GM21529 (cell line): ENCODE measurements around the gene CMPK2.
A peak's percentile ranks its signal among the peaks of the same experiment; 100 is the strongest.

ENCODE experiments used
- ATAC-seq: cut with Tn5 transposase; IDR thresholded peaks from one replicate; pipeline ENCODE4 v1.9.1; 2021; ENCODE audit not compliant: unreplicated experiment

CMPK2 gene

GRCh38 chr2:6845903-6846302, 19.8 kb downstream of the CMPK2 start:
- no peak for ATAC-seq

DNA sequence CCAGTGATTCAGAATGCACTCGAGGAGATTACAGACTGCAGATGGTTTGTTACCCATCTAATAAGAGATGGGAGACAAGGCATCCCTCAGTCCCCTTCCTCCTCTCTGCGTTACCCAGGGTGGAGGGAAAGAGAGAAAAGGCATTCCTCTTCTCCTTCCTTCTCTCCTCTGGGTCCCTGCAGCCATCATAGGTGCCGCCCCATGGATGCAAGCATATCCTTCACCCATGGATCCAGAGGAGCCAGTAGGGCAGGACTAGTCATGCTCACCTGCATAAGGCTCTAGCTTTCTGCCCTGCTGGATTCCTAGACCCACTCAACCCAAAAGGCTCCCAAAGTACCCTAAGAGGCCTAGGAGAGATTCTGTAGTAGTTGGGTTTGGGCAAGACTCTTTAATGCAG, 20.4 kb downstream of the CMPK2 start:
- ATAC-seq = no peak

- no peak for ATAC-seq
Measured at GRCh38 chr2:6841537-6842287, 24.0 kb downstream of the CMPK2 start.

GRCh38 chr2:6838673-6839319, 26.9 kb downstream of the CMPK2 start:
- ATAC-seq = no peak

GRCh38 chr2:6835467-6835866, 30.2 kb downstream of the CMPK2 start:
- no peak for ATAC-seq

DNA sequence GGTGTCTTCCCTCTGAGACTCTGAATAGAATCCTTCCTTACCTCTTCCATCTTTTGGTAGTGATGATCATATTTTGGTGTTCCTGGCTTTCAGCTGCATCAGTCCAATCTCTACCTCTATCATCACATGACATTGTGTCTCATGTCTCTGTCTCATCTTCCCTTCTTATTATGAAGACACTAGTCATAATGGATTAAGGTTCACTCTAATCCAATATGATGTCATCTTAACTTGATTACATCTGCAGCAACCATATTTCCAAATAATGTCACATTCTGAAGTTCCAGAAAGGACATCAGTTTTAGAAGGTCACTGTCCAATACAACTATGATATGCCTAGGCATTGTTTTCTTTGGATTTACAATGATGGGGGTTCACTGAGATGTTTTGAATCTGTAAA, 31.5 kb downstream of the CMPK2 start:
- ATAC-seq = no peak

DNA sequence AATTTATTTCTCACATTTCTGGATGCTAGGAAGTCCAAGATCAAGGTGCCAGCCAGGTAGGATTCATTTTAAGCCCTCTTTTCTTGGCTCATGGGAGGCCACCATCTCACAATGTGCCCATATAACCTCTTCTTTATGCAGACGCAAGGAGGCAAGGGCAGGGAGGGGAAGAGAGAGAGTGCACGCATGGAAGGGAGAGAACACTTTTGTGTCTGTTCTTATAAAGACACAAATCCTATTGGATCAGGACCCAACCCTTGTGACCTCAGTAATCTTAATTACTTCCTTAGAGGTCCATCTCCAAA, 32.5 kb downstream of the CMPK2 start:
- no peak for ATAC-seq

- no peak for ATAC-seq
Measured at GRCh38 chr2:6832596-6833299, 33.0 kb downstream of the CMPK2 start.

- no peak for ATAC-seq
Measured at GRCh38 chr2:6831229-6831628, 34.5 kb downstream of the CMPK2 start.

GRCh38 chr2:6828299-6828584, 37.5 kb downstream of the CMPK2 start:
- no peak for ATAC-seq

DNA sequence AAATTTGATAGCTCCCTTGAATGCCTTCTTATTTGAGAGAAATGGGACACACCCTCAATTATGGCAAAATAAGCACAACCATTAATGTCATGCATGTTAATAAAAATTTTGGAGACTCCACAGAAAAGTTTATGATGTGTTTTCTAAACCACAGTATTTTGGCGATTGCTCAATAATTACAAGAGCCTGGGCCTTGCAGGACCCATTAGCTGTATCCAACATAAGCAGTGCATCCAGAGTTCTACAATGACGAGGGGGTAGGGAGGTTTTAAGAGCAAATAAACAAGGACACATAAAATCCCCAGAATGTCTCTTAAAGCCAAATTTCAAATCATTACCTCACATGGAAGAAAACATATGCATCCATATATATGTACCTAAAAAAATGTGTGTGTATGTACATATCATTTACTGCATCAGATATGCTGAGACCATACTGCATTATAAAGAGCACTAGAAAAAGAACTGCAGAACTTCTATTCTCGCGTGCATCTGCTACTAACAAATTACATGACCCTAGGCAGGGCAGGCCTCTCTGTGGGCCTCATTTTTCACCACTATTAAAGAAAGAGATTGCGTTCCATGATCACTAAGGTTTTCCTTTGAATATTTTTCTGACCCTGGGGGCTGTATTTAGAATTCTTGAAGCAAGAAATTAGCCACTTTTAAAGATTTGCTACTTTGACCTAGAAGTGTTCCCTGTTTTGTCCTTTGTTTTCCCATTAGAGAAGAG, 38.0 kb downstream of the CMPK2 start:
- no peak for ATAC-seq

DNA sequence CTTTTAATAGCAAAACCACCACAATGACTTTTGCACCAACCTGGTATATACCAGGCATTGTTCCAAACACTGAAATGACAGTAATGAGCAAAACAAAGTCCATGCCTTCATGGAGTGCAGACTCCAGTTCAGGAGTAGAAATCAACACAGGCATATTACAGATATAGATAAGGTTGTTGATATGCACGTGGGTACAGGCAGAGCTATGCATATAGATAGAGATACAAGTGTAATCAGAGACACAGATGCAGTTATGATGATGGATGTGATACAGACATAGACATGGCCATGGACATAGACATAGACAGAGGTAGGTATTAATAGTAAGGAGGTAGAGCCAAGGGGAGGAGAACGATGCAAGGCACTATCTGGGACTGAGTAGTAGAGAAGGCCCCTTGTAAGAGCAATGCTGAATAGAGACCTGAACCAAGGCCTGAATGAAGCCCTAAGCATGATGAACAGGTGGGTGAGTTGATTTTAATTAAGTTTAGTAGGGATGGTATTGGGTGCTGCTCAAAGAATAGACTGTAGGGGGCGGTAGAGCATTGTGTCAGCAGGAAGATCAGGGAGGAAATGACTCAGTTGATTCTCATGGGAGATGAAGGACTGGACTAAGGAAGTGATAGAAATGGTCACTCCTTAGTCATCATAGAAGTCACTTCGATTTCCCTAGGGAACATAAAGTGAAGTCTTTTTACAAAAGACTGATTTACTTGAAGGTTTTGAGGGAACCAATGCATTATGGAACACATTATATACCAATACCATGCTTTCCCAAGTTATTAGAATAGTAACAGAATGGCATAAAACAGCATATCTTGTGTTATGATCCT, 39.4 kb downstream of the CMPK2 start:
- ATAC-seq = peak; percentile 98

DNA sequence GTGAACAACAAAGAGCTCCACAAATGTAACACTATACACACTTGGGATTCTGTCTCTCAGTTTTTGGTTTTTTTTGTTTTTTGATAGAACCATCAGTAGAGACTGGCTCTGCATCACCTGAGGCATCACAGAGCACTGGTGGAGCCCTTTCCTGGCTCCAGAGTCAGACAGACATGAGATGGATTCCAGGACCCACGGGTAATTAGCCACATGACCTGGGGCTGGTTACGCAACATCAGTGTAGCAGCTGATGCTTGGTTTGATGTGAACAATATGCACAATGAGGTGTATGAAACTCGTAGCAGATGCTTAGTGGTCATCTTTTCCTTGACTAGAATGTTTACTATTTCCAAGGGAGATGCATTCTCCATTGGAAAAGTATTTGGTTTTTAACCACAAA, 40.7 kb downstream of the CMPK2 start:
- ATAC-seq = no peak

GRCh38 chr2:6823111-6823510, 42.6 kb downstream of the CMPK2 start:
- no peak for ATAC-seq

GRCh38 chr2:6822406-6822805, 43.3 kb downstream of the CMPK2 start:
- ATAC-seq = no peak

DNA sequence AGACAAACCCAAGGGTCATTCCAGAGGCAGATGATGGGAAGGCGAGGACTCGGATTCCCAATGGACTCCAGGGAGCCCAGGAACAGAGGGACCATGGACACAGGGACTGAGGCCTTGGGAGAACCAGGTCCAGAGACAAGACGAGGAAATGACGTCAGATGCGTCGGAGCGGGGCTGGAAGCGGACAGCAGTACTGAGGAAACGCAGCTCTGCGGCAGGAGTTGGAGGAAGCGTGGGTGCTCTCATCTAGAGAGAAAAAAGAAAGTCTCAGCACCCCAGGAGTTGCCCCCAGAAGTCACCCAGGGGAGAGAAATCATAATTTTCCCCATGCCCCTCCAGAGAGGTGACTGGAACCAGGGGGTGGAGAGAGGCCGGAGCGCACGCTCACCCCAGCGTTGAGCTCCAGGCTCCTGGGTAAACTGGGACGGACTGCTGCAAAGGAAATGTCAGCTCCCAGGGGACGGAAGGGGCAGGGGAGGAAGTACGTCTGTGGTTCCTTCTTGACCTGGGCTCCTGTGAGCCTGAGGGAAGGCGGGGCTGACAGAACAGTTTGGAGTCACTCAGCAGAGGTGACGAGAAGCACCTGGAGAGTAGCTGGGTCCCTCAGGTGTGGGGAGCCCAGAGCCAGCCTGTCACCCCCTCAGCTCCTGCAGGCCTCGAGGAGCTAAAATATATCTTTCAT, 44.7 kb downstream of the CMPK2 start:
- ATAC-seq = no peak

GRCh38 chr2:6820236-6820635, 45.5 kb downstream of the CMPK2 start:
- no peak for ATAC-seq

DNA sequence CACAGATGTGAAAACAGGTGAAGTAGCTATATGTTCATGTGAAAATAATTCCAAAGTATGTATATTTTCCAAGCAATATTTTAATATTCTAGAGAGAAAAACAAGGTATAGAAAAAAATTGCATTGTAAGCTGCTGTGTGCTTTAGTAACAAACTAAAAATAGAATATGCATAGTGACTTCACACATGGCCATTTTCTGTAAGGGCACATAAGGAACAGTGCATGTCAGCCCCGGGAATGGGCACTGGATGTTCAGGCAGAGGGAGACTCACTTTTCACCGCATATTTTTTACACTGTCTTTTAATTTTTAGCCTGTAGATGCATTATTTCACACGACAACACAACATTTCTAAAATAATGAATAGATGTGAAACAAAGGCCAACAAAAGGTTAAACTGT, 46.0 kb downstream of the CMPK2 start:
- no peak for ATAC-seq

DNA sequence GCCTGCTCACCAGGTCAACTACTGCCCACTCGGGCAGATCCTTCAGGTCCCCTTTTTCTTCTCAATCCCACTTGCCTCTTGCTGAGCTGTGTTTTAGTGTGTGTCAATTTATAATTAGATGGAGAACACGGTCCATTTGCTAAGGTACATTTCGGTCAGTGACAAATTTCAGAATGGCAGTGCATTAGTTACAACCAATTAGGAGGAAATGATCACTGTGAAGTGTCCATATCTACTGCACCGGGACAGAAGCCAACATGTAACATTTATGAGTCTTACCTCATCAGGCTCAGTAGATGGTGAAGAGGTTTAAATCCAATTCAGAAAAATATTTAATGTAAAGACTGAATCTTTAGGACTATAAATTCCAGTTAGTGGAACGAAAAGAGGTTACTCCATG, 47.7 kb downstream of the CMPK2 start:
- no peak for ATAC-seq

DNA sequence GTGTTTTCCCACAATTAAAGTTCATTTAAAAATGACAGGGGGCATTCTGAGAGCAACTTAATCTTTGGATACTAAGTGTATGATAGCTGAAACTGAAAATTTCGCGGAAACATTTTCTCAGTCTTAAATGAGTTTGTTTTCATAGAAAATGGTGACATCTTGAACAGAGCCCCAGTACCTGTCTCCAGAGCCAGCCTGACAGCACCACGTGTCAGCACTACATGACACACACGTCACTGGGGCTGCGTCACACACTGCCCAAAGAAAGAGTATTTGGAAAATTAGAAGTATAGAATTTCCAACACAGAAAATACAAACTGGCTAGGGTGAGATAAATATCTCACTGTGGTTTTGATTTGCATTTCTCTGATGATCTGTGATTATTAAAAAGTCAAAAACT, 50.8 kb downstream of the CMPK2 start:
- no peak for ATAC-seq

- ATAC-seq = no peak
Measured at GRCh38 chr2:6814312-6814711, 51.4 kb downstream of the CMPK2 start.
